Measurements from ENCODE around the gene IL34.

The IL34 gene

DNA sequence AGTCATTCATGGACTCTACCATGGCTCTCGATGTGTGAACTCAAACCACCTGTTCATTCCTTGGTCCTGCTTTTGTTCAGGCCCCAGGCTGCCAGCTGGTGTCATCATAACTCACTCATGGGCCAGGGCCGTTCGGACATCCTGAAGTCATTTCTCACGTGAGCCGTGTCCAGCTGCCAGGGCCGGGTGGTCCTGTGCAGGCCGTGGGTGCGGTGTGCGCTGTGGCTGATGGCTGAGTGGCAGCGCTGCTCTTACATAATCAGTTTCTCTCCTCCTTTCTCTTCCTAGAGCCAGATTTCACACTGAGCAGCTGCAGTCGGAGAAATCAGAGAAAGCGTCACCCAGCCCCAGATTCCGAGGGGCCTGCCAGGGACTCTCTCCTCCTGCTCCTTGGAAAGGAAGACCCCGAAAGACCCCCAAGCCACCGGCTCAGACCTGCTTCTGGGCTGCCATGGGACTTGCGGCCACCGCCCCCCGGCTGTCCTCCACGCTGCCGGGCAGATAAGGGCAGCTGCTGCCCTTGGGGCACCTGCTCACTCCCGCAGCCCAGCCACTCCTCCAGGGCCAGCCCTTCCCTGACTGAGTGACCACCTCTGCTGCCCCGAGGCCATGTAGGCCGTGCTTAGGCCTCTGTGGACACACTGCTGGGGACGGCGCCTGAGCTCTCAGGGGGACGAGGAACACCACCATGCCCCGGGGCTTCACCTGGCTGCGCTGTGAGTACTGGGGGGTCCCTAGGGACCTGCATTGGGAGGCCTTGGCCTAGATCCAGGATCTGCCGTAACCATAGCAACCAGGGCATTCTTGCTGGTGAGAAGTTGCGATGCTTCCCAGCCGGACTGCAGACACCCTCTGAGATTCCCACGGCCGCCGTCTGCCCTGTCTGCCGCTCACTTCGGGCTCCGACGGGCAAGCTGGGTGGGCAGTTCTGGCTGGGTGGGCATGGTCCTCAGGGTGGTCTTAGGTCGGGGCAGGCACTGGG, at the start of gene IL34:
Gene IL34, plus strand, starts transcription at position 300 of the 982 bp plus-strand sequence. Its CDS starts 389 bp downstream, at position 689.
- Histone ChIP-seq H3K36me3 (ENCODE audit: control insufficient read depth, insufficient read depth, low read length) (no peaks in the 10 kb centered on the region), H3K27me3 (replicated peaks; ENCODE audit: control insufficient read depth, insufficient read depth, low read length) (no peaks in the 10 kb centered on the region; the same call in 1 of the 2 replicates), H3K4me3 (replicated peaks; ENCODE audit: low read depth, low read length) (no peak within 1 kb of the TSS)
- DNase-seq (ENCODE audit: extremely low read depth, insufficient read length): no peak
- TF ChIP-seq, protein P1, sequence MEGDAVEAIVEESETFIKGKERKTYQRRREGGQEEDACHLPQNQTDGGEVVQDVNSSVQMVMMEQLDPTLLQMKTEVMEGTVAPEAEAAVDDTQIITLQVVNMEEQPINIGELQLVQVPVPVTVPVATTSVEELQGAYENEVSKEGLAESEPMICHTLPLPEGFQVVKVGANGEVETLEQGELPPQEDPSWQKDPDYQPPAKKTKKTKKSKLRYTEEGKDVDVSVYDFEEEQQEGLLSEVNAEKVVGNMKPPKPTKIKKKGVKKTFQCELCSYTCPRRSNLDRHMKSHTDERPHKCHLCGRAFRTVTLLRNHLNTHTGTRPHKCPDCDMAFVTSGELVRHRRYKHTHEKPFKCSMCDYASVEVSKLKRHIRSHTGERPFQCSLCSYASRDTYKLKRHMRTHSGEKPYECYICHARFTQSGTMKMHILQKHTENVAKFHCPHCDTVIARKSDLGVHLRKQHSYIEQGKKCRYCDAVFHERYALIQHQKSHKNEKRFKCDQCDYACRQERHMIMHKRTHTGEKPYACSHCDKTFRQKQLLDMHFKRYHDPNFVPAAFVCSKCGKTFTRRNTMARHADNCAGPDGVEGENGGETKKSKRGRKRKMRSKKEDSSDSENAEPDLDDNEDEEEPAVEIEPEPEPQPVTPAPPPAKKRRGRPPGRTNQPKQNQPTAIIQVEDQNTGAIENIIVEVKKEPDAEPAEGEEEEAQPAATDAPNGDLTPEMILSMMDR (IDR thresholded peaks at IDR 0.05; ENCODE audit: insufficient read depth, low read length, poor library complexity, severe bottlenecking): no peak

DNA sequence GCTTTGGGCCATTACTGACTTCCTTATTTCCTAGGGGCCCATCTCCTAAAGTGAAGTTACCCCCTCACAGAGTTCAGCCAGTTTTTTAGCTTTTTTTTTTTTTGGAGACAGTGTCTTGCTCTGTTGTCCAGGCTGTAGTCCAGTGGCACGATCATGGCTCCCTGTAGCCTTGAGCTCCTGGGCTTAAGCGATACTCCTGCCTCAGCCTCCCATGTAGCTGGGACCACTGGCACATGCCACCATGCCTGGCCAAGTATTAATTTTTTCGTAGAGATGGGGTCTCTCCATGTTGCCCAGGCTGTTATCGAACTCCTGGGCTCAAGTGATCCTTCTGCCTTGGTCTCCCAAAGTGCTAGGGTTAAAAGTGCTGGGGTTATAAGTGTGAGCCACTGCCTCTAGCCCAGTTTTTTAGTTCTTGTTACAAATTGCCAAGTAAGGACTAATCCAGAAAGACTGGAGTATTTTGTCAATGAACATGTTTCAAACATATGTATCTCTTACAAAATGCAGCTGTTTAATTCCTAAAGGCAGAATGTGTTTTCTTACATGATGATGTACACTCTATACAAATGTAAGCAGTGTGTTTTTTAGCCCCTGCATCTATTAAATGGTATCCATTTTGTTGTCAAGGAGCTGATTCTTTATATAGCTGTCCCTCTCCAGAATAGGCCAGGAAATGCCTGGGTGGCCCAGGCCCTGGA, 49.1 kb upstream of the IL34 start:
- Histone ChIP-seq H3K36me3 (ENCODE audit: control insufficient read depth, insufficient read depth, low read length) (no peaks in the 10 kb centered on the region), H3K27me3 (replicated peaks; ENCODE audit: control insufficient read depth, insufficient read depth, low read length) (no peaks in the 10 kb centered on the region), H3K4me3 (replicated peaks; ENCODE audit: low read depth, low read length) (no peak overlapping the region)
- DNase-seq (ENCODE audit: extremely low read depth, insufficient read length): no peak
- TF ChIP-seq, protein P1 (IDR thresholded peaks at IDR 0.05; ENCODE audit: insufficient read depth, low read length, poor library complexity, severe bottlenecking): no peak

DNA sequence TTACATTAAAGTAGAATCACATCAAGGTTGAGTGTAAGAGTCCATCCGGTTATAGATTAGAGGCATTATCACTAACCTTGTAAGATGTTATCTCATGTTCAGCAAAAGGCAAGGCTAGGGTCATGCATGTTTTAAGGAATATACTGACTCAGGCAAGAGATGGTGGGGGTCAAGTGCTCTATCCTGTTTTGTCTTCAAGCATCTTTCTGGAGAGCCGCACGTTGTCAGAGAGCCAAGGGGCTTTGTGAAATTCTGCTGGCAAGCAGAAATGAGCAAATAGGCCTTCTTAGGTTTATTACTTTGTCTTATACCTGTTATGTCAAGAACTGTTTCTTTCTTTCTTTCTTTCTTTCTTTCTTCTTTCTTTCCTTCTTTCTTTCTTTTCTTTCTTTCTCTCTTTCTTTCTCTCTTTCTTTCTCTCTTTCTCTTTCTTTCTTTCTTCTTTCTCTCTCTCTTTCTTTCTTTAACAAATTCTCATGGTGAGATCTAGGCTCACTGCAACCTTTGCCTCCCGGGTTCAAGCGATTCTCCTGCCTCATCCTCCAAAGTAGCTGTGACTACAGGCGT, 47.3 kb upstream of the IL34 start:
- DNase-seq (ENCODE audit: extremely low read depth, insufficient read length): no peak
- H3K27me3 ChIP-seq (replicated peaks; ENCODE audit: control insufficient read depth, insufficient read depth, low read length): no peaks in the 10 kb centered on the region
- TF ChIP-seq, protein P1 (IDR thresholded peaks at IDR 0.05; ENCODE audit: insufficient read depth, low read length, poor library complexity, severe bottlenecking): no peak
- H3K4me3 ChIP-seq (replicated peaks; ENCODE audit: low read depth, low read length): no peak overlapping the region
- no peaks in the 10 kb centered on the region for H3K36me3 ChIP-seq (ENCODE audit: control insufficient read depth, insufficient read depth, low read length)

DNA sequence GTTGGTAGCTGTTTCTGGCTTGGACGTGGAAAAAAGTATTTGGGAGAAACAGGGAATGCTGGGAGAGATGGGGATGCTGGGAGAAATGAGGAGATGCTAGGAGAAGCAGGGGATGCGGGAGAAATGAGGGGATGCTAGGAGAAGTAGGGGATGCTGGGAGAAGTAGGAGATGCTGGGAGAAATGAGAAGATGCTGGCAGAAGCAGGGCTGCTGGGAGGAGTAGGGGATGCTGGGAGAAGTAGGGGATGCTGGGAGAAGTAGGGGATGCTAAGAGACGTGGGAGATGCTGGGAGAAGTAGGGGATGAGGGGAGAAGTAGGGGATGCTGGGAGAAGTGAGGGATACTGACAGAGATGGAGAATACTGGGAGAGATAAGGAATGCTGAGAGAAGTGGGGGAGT, 45.6 kb upstream of the IL34 start:
- Histone ChIP-seq H3K27me3 (replicated peaks; ENCODE audit: control insufficient read depth, insufficient read depth, low read length) (no peaks in the 10 kb centered on the region), H3K4me3 (replicated peaks; ENCODE audit: low read depth, low read length) (no peak overlapping the region), H3K36me3 (ENCODE audit: control insufficient read depth, insufficient read depth, low read length) (no peaks in the 10 kb centered on the region)
- TF ChIP-seq, protein P1 (IDR thresholded peaks at IDR 0.05; ENCODE audit: insufficient read depth, low read length, poor library complexity, severe bottlenecking): no peak
- no peak for DNase-seq (ENCODE audit: extremely low read depth, insufficient read length)

GRCh38 chr16:70601576-70602575, 44.5 kb upstream of the IL34 start:
- H3K27me3 ChIP-seq (replicated peaks; ENCODE audit: control insufficient read depth, insufficient read depth, low read length): no peaks in the 10 kb centered on the region
- no peak for DNase-seq (ENCODE audit: extremely low read depth, insufficient read length)
- no peaks in the 10 kb centered on the region for H3K36me3 ChIP-seq (ENCODE audit: control insufficient read depth, insufficient read depth, low read length)
- TF ChIP-seq, protein P1 (IDR thresholded peaks at IDR 0.05; ENCODE audit: insufficient read depth, low read length, poor library complexity, severe bottlenecking): no peak
- H3K4me3 ChIP-seq (replicated peaks; ENCODE audit: low read depth, low read length): no peak overlapping the region

Measured in GM06990 (cell line).